Spleen (tissue), 11 donors: Measurements from ENCODE around the gene ANKEF1. TPM values are rescaled to one million over a fixed set of nuclear protein-coding genes. Genes with fewer than 3 reads are reported as not detected.

Source experiments
- DNase-seq: peaks from one replicate; pipeline ENCODE4 v3.0.0-alpha.2; 2020
- H3K27ac ChIP-seq, 8 donors: fragments of 200-600 bp; sonication (generic) in 7 of 8; 1 replicate in 4 of 8; 2 replicates in 4 of 8; pipeline versions ENCODE4 v1.5.0 to v1.8.0; 2016 to 2021; ENCODE audit warnings: inconsistent platforms in 4 of 8, mild to moderate bottlenecking in 4 of 8, moderate library complexity in 1 of 8
- H3K27me3 ChIP-seq, 7 donors: fragments of 200-600 bp; sonication (generic) in 6 of 7; replicated peaks in 1 of 7; 1 replicate in 4 of 7; 2 replicates in 3 of 7; pipeline versions ENCODE4 v1.5.0 to v1.8.0; 2016 to 2021; ENCODE audit warnings: inconsistent platforms in 3 of 7, mild to moderate bottlenecking in 1 of 7
- H3K36me3 ChIP-seq, 6 donors: fragments of 200-600 bp; sonication (generic) in 5 of 6; 1 replicate in 4 of 6; 2 replicates in 2 of 6; pipeline versions ENCODE4 v1.5.0 to v1.8.0; 2016 to 2021; ENCODE audit warnings: inconsistent platforms in 2 of 6
- H3K4me1 ChIP-seq, 6 donors: fragments of 200-600 bp; sonication (generic) in 5 of 6; 1 replicate in 3 of 6; 2 replicates in 3 of 6; pipeline versions ENCODE4 v1.5.0 to v1.8.0; 2016 to 2021; ENCODE audit warnings: inconsistent platforms in 3 of 6
- H3K4me3 ChIP-seq, 8 donors: fragments of 200-600 bp; sonication (generic) in 7 of 8; 1 replicate in 4 of 8; 2 replicates in 4 of 8; pipeline versions ENCODE4 v1.5.0 to v1.8.0; 2016 to 2021; ENCODE audit warnings: inconsistent platforms in 4 of 8, mild to moderate bottlenecking in 4 of 8, moderate library complexity in 2 of 8
- H3K9me3 ChIP-seq, 8 donors: fragments of 200-600 bp; sonication (generic) in 7 of 8; 1 replicate in 4 of 8; 2 replicates in 4 of 8; pipeline versions ENCODE4 v1.5.0 to v1.8.0; 2016 to 2021; ENCODE audit warnings: inconsistent platforms in 4 of 8
- POLR2A ChIP-seq, 3 donors: fragments of 450-650 bp; IDR thresholded peaks; one replicate each; pipeline ENCODE4 v1.5.1; 2017; ENCODE audit warnings: antibody characterized with exemption in 3 of 3, mild to moderate bottlenecking in 1 of 3
- POLR2AphosphoS5 ChIP-seq, 3 donors: sonication (generic); formaldehyde crosslinking; IDR thresholded peaks; one replicate each; pipeline ENCODE4 v1.5.1; 2017; ENCODE audit warnings: antibody characterized with exemption in 3 of 3
- WGBS, 5 donors: extraction: QIAGEN DNeasy Blood & Tissue Kit in 3 of 5; methylation state at CpG; one replicate each; pipeline versions ENCODE4 v1.1.5 to v1.1.7; 2013 to 2018; 5-methylcytosine and 5-hydroxymethylcytosine counted together
- intact Hi-C: fragments of 100-400 bp; cut with DNase I; formaldehyde crosslinking; loops from one replicate; pipeline ENCODE4 v1.15.0; 2023; ENCODE audit warnings: low total_unique reads
- polyA plus RNA-seq, 3 donors: library from polyadenylated mRNA; stranded (reverse); fragments of 200-250 nt; gene quantifications; one replicate each; pipeline ENCODE4 v1.2.1, GENCODE V29; 2013
- total RNA-seq, 7 donors: library from RNA; depleted of rRNA in 3 of 7; stranded (reverse); fragments of >200 nt in 3 of 7; fragmentation: NEBNext Ultra II Directional in 4 of 7; extraction: Animal tissue kit (Norgen Biotek cat#: 25700) in 4 of 7; gene quantifications; one replicate each; pipeline versions ENCODE4 v1.1.0 to v1.2.1, GENCODE V29; 2016 to 2021
- TF ChIP-seq, protein P1 (sequence below), 11 experiments: fragments of 200-600 bp in 7 of 11; fragments of 450-650 bp in 4 of 11; sonication (generic) in 4 of 11; IDR thresholded peaks in 8 of 11; conservative IDR thresholded peaks in 3 of 11; 1 replicate in 7 of 11; 2 replicates in 4 of 11; pipeline versions ENCODE4 v1.4.0 to v1.8.0; 2016 to 2021; ENCODE audit warnings: antibody characterized with exemption in 11 of 11, inconsistent platforms in 4 of 11, mild to moderate bottlenecking in 1 of 11
- donor health status: healthy with polysubstance abuse.
- donor health status: DM: no; HTN: no; CAD: no; lungs with moderate emphysema.
- donor health status: DM: no; HTN: no; CAD: no.
- donor health status: Bipolar disorder and iron deficiency.
- donor health status: healthy.
- donor health status: DM: no; HTN: no; CAD: no.
- donor health status: DM: yes; HTN: yes; CAD: no.

The ANKEF1 gene
- total and polyA plus RNA-seq, 10 donors: 0.58 to 3.2 (median 2.1) TPM

DNA sequence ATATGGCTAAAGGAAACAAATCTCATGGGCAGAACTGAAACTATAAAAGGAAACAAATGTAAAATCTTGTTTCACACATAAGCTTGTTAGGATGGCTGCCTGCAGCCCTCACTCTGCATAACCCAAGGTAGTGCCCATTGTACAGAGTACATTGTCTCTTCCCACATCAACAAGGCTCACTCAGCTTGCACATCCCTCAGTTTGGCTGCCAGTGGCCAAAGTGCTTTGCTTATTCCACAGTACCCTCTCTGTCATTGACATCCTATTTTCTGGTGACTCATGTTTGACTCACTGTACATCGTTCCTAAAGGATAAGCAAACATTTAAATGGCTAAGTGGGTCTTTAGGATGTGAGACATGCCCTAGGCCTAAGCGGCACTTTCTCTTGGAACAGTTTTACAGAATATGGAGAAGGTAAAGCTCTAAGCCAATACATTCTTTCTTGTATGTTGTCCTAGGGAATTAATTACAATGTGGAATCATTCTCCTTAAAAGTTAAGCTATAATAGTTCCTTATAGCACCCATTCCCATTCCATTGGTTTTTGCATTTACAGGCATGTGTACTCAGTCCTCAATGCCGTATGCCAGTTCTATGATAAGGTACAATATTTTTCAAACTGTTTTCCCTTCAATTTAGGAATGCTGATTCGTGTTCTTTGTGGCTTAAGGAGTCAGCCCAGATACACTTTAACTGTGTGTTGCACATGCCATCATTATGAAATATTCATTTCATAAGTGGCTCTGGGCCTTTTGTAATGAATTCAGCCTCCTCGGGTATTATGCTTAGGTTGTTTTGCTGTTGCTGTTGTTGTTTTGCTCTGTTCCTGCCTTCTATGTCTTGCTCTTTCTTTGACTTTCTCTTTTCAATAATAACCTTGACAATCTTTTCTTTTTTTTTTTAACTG lies 5.5 kb downstream of the ANKEF1 start:
- intact Hi-C loops: no loop called here
- peaks cover 0 to 17% (median 0%) of the 10 kb centered on the region in 6 donors for H3K36me3 ChIP-seq
- TF ChIP-seq POLR2A (IDR thresholded peaks at IDR 0.05) (no peak), POLR2AphosphoS5 (IDR thresholded peaks at IDR 0.05) (no peak)
- TF ChIP-seq, protein P1, sequence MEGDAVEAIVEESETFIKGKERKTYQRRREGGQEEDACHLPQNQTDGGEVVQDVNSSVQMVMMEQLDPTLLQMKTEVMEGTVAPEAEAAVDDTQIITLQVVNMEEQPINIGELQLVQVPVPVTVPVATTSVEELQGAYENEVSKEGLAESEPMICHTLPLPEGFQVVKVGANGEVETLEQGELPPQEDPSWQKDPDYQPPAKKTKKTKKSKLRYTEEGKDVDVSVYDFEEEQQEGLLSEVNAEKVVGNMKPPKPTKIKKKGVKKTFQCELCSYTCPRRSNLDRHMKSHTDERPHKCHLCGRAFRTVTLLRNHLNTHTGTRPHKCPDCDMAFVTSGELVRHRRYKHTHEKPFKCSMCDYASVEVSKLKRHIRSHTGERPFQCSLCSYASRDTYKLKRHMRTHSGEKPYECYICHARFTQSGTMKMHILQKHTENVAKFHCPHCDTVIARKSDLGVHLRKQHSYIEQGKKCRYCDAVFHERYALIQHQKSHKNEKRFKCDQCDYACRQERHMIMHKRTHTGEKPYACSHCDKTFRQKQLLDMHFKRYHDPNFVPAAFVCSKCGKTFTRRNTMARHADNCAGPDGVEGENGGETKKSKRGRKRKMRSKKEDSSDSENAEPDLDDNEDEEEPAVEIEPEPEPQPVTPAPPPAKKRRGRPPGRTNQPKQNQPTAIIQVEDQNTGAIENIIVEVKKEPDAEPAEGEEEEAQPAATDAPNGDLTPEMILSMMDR (IDR thresholded peaks at IDR 0.05 in 8 of 11, conservative IDR thresholded peaks at IDR 0.05 in 3 of 11): no peak
- H3K27me3 ChIP-seq: no peaks in the 10 kb centered on the region
- no peak overlapping the region for H3K27ac ChIP-seq
- DNase-seq: no peak
- no peak overlapping the region for H3K4me3 ChIP-seq
- no peaks in the 10 kb centered on the region for H3K9me3 ChIP-seq
- peaks cover 0 to 11% (median 4%) of the 10 kb centered on the region in 6 donors for H3K4me1 ChIP-seq
- 72 to 89% (median 77%) methylated on average over 5 of the region's 5 CpGs for WGBS, 5 donors

DNA sequence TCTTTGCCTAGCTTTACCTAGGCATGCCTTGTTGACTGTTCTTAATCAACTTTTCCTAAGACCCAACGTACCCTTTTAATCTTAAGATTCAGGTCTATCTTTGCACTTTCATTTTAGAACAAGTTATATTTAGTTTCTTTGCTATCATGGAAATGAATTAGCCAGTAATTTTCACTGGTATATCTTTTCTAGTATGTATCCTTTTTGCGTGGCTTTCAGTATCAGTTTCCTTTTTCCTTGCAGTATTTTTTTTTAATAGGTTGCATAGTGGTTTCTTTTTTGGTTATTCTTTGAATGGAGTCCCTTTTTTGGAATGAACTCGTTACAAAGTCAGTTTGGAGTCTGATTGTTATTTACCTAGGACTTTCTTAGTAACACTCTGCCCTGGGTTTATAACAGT lies 7.3 kb downstream of the ANKEF1 start:
- peaks cover 0 to 22% (median 0%) of the 10 kb centered on the region in 6 donors for H3K36me3 ChIP-seq
- H3K4me3 ChIP-seq: no peak overlapping the region
- H3K27me3 ChIP-seq: no peaks in the 10 kb centered on the region
- no peak for DNase-seq
- no peaks in the 10 kb centered on the region for H3K9me3 ChIP-seq
- intact Hi-C loops: no loop called here
- TF ChIP-seq POLR2A (IDR thresholded peaks at IDR 0.05): no peak
- TF ChIP-seq, protein P1 (IDR thresholded peaks at IDR 0.05 in 8 of 11, conservative IDR thresholded peaks at IDR 0.05 in 3 of 11): no peak
- TF ChIP-seq POLR2AphosphoS5 (IDR thresholded peaks at IDR 0.05): no peak
- H3K27ac ChIP-seq: no peak overlapping the region
- WGBS, 5 donors: 54 to 73% (median 68%) methylated on average over 3 of the region's 3 CpGs
- peaks cover 0 to 5% (median 0%) of the 10 kb centered on the region in 6 donors for H3K4me1 ChIP-seq

DNA sequence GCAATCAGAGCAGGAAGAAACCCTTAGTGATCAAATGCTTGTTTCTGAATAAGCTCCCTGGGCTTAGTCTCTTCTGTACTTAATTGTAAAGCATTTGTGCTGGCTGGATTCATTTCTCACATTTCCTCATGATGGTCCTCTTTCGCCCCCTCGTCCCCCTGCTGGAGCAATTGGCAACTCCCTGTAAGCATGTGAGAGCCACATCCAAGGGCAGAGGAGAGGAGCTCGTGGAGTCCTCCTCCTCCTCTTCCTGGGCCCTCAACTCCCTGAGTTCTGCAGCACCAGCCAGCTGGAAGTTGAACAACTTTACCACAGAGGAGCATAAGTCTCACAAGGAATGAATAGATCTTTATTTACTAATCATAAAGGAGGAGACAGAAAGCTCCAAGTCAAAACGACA lies 12.6 kb downstream of the ANKEF1 start:
- H3K27ac ChIP-seq: no peak overlapping the region
- no peaks in the 10 kb centered on the region for H3K27me3 ChIP-seq
- no peaks in the 10 kb centered on the region for H3K4me1 ChIP-seq
- TF ChIP-seq POLR2AphosphoS5 (IDR thresholded peaks at IDR 0.05) (no peak), POLR2A (IDR thresholded peaks at IDR 0.05) (no peak)
- TF ChIP-seq, protein P1 (IDR thresholded peaks at IDR 0.05 in 8 of 11, conservative IDR thresholded peaks at IDR 0.05 in 3 of 11): no peak
- intact Hi-C loops: no loop called here
- no peaks in the 10 kb centered on the region for H3K9me3 ChIP-seq
- DNase-seq: no peak
- 56 to 71% (median 63%) methylated on average over 4 of the region's 4 CpGs for WGBS, 5 donors
- H3K4me3 ChIP-seq: no peak overlapping the region
- H3K36me3 ChIP-seq: peaks cover 0 to 13% (median 2%) of the 10 kb centered on the region in 6 donors

DNA sequence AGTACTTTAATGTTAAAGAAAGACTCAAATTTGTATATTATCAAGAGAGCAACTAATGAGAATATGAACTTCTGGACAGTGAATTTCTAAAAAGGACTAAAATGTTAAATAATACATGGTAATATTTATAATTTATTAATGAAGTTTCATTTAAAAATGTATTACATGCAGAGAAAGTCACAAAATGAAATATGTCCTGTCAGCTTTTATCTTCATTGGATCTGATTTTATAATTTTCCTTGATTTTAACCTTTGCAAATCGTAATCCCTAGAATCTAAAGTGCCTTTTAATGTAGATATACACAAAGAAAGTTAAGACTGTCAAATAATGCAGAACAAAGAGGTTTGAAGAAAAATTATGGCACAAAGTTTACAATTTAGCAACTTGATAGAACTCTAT lies 16.4 kb downstream of the ANKEF1 start:
- Histone ChIP-seq H3K9me3 (no peaks in the 10 kb centered on the region), H3K4me3 (no peak overlapping the region), H3K27ac (no peak overlapping the region), H3K4me1 (no peaks in the 10 kb centered on the region), H3K36me3 (peaks cover 0 to 32% (median 8%) of the 10 kb centered on the region in 6 donors), H3K27me3 (no peaks in the 10 kb centered on the region)
- 37 to 96% (median 95%) methylated on average over 1 of the region's 1 CpG for WGBS, 5 donors
- no peak for DNase-seq
- TF ChIP-seq, protein P1 (IDR thresholded peaks at IDR 0.05 in 8 of 11, conservative IDR thresholded peaks at IDR 0.05 in 3 of 11): no peak
- intact Hi-C loops: no loop called here
